K562 (cell line): Measurements from ENCODE around the gene TMCO4. TPM values are rescaled to one million over a fixed set of nuclear protein-coding genes. Genes with fewer than 3 reads are reported as not detected.
A peak's percentile ranks its signal among the peaks of the same experiment; 100 is the strongest.

Source experiments
- ATAC-seq: fragments of 200-7000 bp; cut with Tn5 transposase; 3 replicates; pipeline ENCODE4 v1.9.1; 2020; ENCODE audit warnings: moderate library complexity
- BruUV-seq: library from RNA; stranded (reverse); fragments of 400-500 nt; replicated peaks from 2 replicates; lab custom pipeline; 2021; lab: Mats Ljungman, UMichigan
- CTCF ChIA-PET: fragments of 300-600 bp; formaldehyde crosslinking; extraction: SDS; loops from one replicate; lab custom pipeline; 2021; ENCODE audit warnings: low intra/inter-chr PET ratio; lab: Yijun Ruan, JAX
- POLR2A ChIA-PET: fragments of 300-600, 350-650 bp; sonication (Branson Sonifier 250); formaldehyde crosslinking; extraction: SDS; loops from one replicate; lab custom pipeline; 2021; ENCODE audit warnings: antibody characterized with exemption, inconsistent platforms; lab: Yijun Ruan, JAX
- DNase-seq, 4 experiments: peaks; one replicate each; pipeline versions ENCODE4 v3.0.0 to v3.0.0-alpha.2; 2011 to 2018; ENCODE audit warnings: low spot score in 3 of 4, mixed read lengths in 3 of 4; ENCODE audit errors: extremely low read depth in 1 of 4
- FAIRE-seq: peaks from 2 replicates; lab custom pipeline; 2011; peaks lifted over from hg19 to GRCh38; lab: Jason Lieb, UNC
- H2AFZ ChIP-seq: 2 replicates; pipeline ENCODE4 v1.6.0; 2011; ENCODE audit warnings: low read depth, low read length, control low read depth, inconsistent platforms
- H3K27ac ChIP-seq: fragments of 200-600 bp; 3 replicates; pipeline ENCODE4 v1.8.0; 2011; ENCODE audit warnings: low read depth, mild to moderate bottlenecking, control low read depth, inconsistent platforms, low read length, moderate library complexity, mixed read lengths; ENCODE audit errors: extremely low read depth
- H3K27me3 ChIP-seq, 2 experiments: fragments of 300-600 bp in 1 of 2; 2 replicates in 1 of 2; 3 replicates in 1 of 2; pipeline versions ENCODE4 v1.6.0 to v1.8.0; 2011; ENCODE audit warnings: inconsistent platforms in 2 of 2, low read length in 2 of 2, mild to moderate bottlenecking in 1 of 2, mixed read lengths in 1 of 2, moderate library complexity in 1 of 2; ENCODE audit not compliant: control insufficient read depth in 2 of 2, insufficient read depth in 2 of 2
- H3K36me3 ChIP-seq: fragments of 300-600 bp; 3 replicates; pipeline ENCODE4 v1.8.0; 2011; ENCODE audit warnings: mild to moderate bottlenecking, low read length, inconsistent platforms; ENCODE audit not compliant: control insufficient read depth, insufficient read depth
- H3K4me1 ChIP-seq, 2 experiments: fragments of 200-600 bp in 1 of 2; replicated peaks in 1 of 2; 2 replicates in 1 of 2; 3 replicates in 1 of 2; pipeline versions ENCODE4 v1.5.1 to v1.8.0; 2011; ENCODE audit warnings: inconsistent platforms in 2 of 2, low read length in 2 of 2, mild to moderate bottlenecking in 1 of 2, mixed read lengths in 1 of 2, moderate library complexity in 1 of 2; ENCODE audit not compliant: control insufficient read depth in 2 of 2, insufficient read depth in 2 of 2
- H3K4me2 ChIP-seq: 2 replicates; pipeline ENCODE4 v1.6.1; 2011; ENCODE audit warnings: low read length, control low read depth, inconsistent platforms, mixed read lengths; ENCODE audit not compliant: insufficient read depth
- H3K4me3 ChIP-seq: fragments of 200-600 bp; sonication (generic), shearing (Covaris generic); 2 replicates; pipeline ENCODE4 v1.5.1; 2016; ENCODE audit warnings: control low read depth, inconsistent platforms
- H3K79me2 ChIP-seq: fragments of 200-600 bp; 3 replicates; pipeline ENCODE4 v1.8.0; 2011; ENCODE audit warnings: low read length, inconsistent platforms; ENCODE audit not compliant: control insufficient read depth, insufficient read depth
- H3K9ac ChIP-seq, 2 experiments: 2 replicates each; pipeline versions ENCODE4 v1.6.0 to v1.6.1; 2011; ENCODE audit warnings: low read depth in 2 of 2, low read length in 2 of 2, control low read depth in 1 of 2, inconsistent platforms in 1 of 2, mild to moderate bottlenecking in 1 of 2, mixed read lengths in 1 of 2; ENCODE audit not compliant: insufficient read depth in 1 of 2
- H3K9me1 ChIP-seq: one replicate; pipeline ENCODE4 v1.6.0; 2011; ENCODE audit warnings: inconsistent platforms, mild to moderate bottlenecking, low read length, moderate library complexity; ENCODE audit not compliant: control insufficient read depth, insufficient read depth
- H3K9me3 ChIP-seq: replicated peaks from 2 replicates; pipeline ENCODE4 v1.5.1; 2011; ENCODE audit warnings: low read depth, low read length, inconsistent platforms; ENCODE audit not compliant: control insufficient read depth, insufficient read depth
- H4K20me1 ChIP-seq: replicated peaks from 2 replicates; pipeline ENCODE4 v1.6.1; 2011; ENCODE audit warnings: low read length, inconsistent platforms, mixed read lengths; ENCODE audit not compliant: control insufficient read depth, insufficient read depth
- ESRRA ChIP-seq: fragments of 450-650 bp; IDR thresholded peaks from 2 replicates; pipeline ENCODE4 v1.6.1; 2014; ENCODE audit warnings: low read depth, mild to moderate bottlenecking, moderate library complexity, borderline replicate concordance
- GATAD2B ChIP-seq: fragments of 450-650 bp; IDR thresholded peaks from 2 replicates; pipeline ENCODE4 v1.6.1; 2017; ENCODE audit warnings: mild to moderate bottlenecking, borderline replicate concordance
- HMG20A ChIP-seq: fragments of 450-650 bp; formaldehyde crosslinking; conservative IDR thresholded peaks from 2 replicates; pipeline ENCODE4 v1.4.0; 2020; ENCODE audit warnings: mild to moderate bottlenecking, mixed read lengths
- MCM3 ChIP-seq: fragments of 450-650 bp; IDR thresholded peaks from 2 replicates; pipeline ENCODE4 v1.6.1; 2016
- MTA2 ChIP-seq: fragments of 450-650 bp; IDR thresholded peaks from 2 replicates; pipeline ENCODE4 v1.6.1; 2016; ENCODE audit warnings: low read depth
- NCOA2 ChIP-seq, 2 experiments: fragments of 450-650 bp; IDR thresholded peaks; 2 replicates each; pipeline ENCODE4 v1.6.1; 2018; ENCODE audit warnings: mild to moderate bottlenecking in 2 of 2, moderate library complexity in 1 of 2; ENCODE audit not compliant: partially characterized antibody in 2 of 2
- NCOA4 ChIP-seq: fragments of 450-650 bp; IDR thresholded peaks from 2 replicates; pipeline ENCODE4 v1.6.1; 2018; ENCODE audit warnings: mild to moderate bottlenecking; ENCODE audit not compliant: partially characterized antibody
- NCOA6 ChIP-seq: fragments of 450-650 bp; IDR thresholded peaks from 2 replicates; pipeline ENCODE4 v1.6.1; 2017; ENCODE audit warnings: mild to moderate bottlenecking
- PCBP1 ChIP-seq: fragments of 200-400 bp; formaldehyde crosslinking; IDR thresholded peaks from 2 replicates; pipeline ENCODE4 v1.6.1; 2018; ENCODE audit warnings: mild to moderate bottlenecking, low read depth, low read length; ENCODE audit not compliant: poor library complexity, severe bottlenecking
- SMAD4 ChIP-seq: fragments of 250-450 bp; sonication (Bioruptor Pico); conservative IDR thresholded peaks from 2 replicates; pipeline ENCODE4 v1.8.0; 2021; ENCODE audit warnings: inconsistent platforms, mild to moderate bottlenecking, moderate library complexity
- SMARCA5 ChIP-seq: fragments of 450-650 bp; IDR thresholded peaks from 2 replicates; pipeline ENCODE4 v1.6.1; 2016
- TAL1 ChIP-seq: fragments of 450-650 bp; IDR thresholded peaks from 2 replicates; pipeline ENCODE4 v1.6.1; 2016; ENCODE audit warnings: mild to moderate bottlenecking
- ZNF140 ChIP-seq: fragments of 250-450 bp; sonication (Bioruptor Pico); IDR thresholded peaks from 2 replicates; pipeline ENCODE4 v1.8.0; 2021; ENCODE audit warnings: moderate library complexity, mild to moderate bottlenecking, inconsistent platforms
- ZNF77 ChIP-seq: fragments of 250-450 bp; sonication (Bioruptor Pico); IDR thresholded peaks from 2 replicates; pipeline ENCODE4 v1.5.0; 2020
- ZNF830 ChIP-seq: fragments of 250-450 bp; sonication (Bioruptor Pico); IDR thresholded peaks from 2 replicates; pipeline ENCODE4 v1.5.0; 2021; ENCODE audit warnings: mild to moderate bottlenecking
- WGBS: fragments of 100-300 bp; shearing (Covaris generic); methylation state at CpG from one replicate; pipeline ENCODE4 v1.1.6; 2016; ENCODE audit warnings: low coverage, mixed read lengths; ENCODE audit not compliant: insufficient coverage; ENCODE audit errors: missing lambda C conversion rate; 5-methylcytosine and 5-hydroxymethylcytosine counted together
- in situ Hi-C: fragments of 300-500 bp; cut with MboI; formaldehyde crosslinking; loops from 4 replicates; pipeline ENCODE4 v1.15.0; 2018; ENCODE audit warnings: inconsistent platforms, mixed read lengths
- intact Hi-C: fragments of 100-400 bp; cut with micrococcal nuclease; formaldehyde crosslinking; loops from 2 replicates; pipeline ENCODE4 v1.14.2; 2022
- polyA plus RNA-seq, 8 experiments: library from polyadenylated mRNA; depleted of rRNA in 4 of 8; stranded (reverse) in 5 of 8; unstranded in 3 of 8; fragments of >200 nt; fragmentation: Nextera tagmentation in 2 of 8; fragmentation: Illumina TruSeq in 1 of 8; extraction: Ambion mirVana in 2 of 8; extraction: Trizol in 1 of 8; gene quantifications; 2 replicates each; pipeline versions ENCODE4 v1.2.1 to v1.2.3, GENCODE V29; 2011 to 2014; ENCODE audit warnings: inconsistent platforms in 1 of 8, missing spikeins in 1 of 8
- total RNA-seq, 7 experiments: library from RNA; depleted of rRNA in 6 of 7; stranded (reverse); fragments of >200 nt in 6 of 7; fragmentation: Illumina TruSeq in 2 of 7; extraction: Trizol in 2 of 7; gene quantifications; 2 replicates each; pipeline versions ENCODE4 v1.2.1 to v1.2.3, GENCODE V29; 2011 to 2021; ENCODE audit warnings: low replicate concordance in 1 of 7
- TF ChIP-seq, protein P1 (sequence below): sonication (generic); formaldehyde crosslinking; IDR thresholded peaks from 2 replicates; pipeline ENCODE4 v1.8.0; 2022; ENCODE audit warnings: missing genetic modification reagents, mild to moderate bottlenecking, moderate library complexity, borderline replicate concordance
- TF ChIP-seq, protein P2 (sequence below): sonication (generic); formaldehyde crosslinking; IDR thresholded peaks from 2 replicates; pipeline ENCODE4 v1.8.1; 2023; ENCODE audit warnings: mild to moderate bottlenecking, missing genetic modification reagents

Gene TMCO4
- total and polyA plus RNA-seq, 9 of the 15 experiments (the other 6 are each of a cell fraction or from before 2014, with no cell fraction given), result 0.06 to 2.1 (median 1.2) TPM

DNA sequence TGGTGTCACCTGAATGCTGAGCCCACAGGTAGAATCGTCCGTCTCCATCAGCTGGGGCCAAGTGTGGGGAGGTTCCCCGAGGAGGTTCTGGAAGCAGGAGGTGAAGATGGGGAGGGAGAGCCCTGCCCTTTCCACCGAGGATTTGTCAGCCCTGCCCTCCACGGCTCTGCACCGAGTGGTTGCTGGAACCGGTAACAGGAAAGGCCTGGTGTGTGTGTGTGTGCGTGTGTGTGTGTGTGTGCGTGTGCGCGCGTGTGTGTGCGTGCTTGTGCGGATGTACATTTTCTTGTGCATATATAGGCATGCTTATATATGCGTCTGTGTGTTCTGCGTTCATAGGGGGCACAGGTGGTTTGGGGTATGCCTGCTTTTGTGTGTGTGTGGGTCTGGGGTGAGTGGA lies 152.1 kb downstream of the TMCO4 start:
- Histone ChIP-seq H3K4me2 (no peak overlapping the region), H3K27ac (no peak overlapping the region), H3K9ac (no peak overlapping the region), H3K9me3 (no peaks in the 10 kb centered on the region), H3K4me3 (no peak overlapping the region), H3K79me2 (no peaks in the 10 kb centered on the region), H4K20me1 (peaks cover 3% of the 10 kb centered on the region; the same call in 1 of the 2 replicates), H3K27me3 (peaks cover 16 to 33% of the 10 kb centered on the region in 2 experiments; a peak in 4 of 5 replicates), H3K4me1 (peaks cover 13 to 45% of the 10 kb centered on the region in 2 experiments; a peak in 4 of 5 replicates), H3K36me3 (no peaks in the 10 kb centered on the region), H2AFZ (no peak overlapping the region), H3K9me1 (no peaks in the 10 kb centered on the region)
- POLR2A ChIA-PET, result interaction anchor here (0.9 kb wide), 2 partner anchors 17 to 137 kb away, joined by 3 read pairs; no protein-coding TSS in a partner anchor
- ATAC-seq (no peak), FAIRE-seq (no peak), DNase-seq (no peak)
- intact Hi-C loops, result loop anchor here (5.0 to 10.0 kb wide), 2 partner anchors 160 to 183 kb away; partner anchors contain the start of gene CAPZB
- CTCF ChIA-PET, result interaction anchor here (3.5 kb wide), 1 partner anchor 256 kb away, joined by 12 read pairs; no protein-coding TSS in a partner anchor
- in situ Hi-C loops, result no loop called here
- BruUV-seq, result no TSS peak
- TF ChIP-seq ZNF140 (CRISPR knock-in tag) (no peak), PCBP1 (peak; percentile 32), ESRRA (peak; percentile 59; the same call in 1 of the 2 replicates), GATAD2B (no peak), ZNF830 (CRISPR knock-in tag) (no peak), SMAD4 (CRISPR knock-in tag) (no peak), SMARCA5 (no peak), MTA2 (no peak), NCOA2 (IDR thresholded peaks at IDR 0.05; ENCODE audit: partially characterized antibody in 2 of 2) (no peak), NCOA4 (no peak), TAL1 (no peak), MCM3 (peak; percentile 70; the same call in 1 of the 2 replicates), ZNF77 (CRISPR knock-in tag) (no peak), HMG20A (CRISPR knock-in tag) (no peak), NCOA6 (no peak)
- TF ChIP-seq, protein P1, sequence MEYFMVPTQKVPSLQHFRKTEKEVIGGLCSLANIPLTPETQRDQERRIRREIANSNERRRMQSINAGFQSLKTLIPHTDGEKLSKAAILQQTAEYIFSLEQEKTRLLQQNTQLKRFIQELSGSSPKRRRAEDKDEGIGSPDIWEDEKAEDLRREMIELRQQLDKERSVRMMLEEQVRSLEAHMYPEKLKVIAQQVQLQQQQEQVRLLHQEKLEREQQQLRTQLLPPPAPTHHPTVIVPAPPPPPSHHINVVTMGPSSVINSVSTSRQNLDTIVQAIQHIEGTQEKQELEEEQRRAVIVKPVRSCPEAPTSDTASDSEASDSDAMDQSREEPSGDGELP, result peak; percentile 23; the same call in 1 of the 2 replicates
- TF ChIP-seq, protein P2, sequence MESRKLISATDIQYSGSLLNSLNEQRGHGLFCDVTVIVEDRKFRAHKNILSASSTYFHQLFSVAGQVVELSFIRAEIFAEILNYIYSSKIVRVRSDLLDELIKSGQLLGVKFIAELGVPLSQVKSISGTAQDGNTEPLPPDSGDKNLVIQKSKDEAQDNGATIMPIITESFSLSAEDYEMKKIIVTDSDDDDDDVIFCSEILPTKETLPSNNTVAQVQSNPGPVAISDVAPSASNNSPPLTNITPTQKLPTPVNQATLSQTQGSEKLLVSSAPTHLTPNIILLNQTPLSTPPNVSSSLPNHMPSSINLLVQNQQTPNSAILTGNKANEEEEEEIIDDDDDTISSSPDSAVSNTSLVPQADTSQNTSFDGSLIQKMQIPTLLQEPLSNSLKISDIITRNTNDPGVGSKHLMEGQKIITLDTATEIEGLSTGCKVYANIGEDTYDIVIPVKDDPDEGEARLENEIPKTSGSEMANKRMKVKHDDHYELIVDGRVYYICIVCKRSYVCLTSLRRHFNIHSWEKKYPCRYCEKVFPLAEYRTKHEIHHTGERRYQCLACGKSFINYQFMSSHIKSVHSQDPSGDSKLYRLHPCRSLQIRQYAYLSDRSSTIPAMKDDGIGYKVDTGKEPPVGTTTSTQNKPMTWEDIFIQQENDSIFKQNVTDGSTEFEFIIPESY (CRISPR knock-in tag), result peak; percentile 58; the same call in 1 of the 2 replicates
- 47% methylated on average over 16 of the region's 16 CpGs for WGBS
